HG03045 (cell line): Measurements from ENCODE around the gene MTA1.
A peak's percentile ranks its signal among the peaks of the same experiment; 100 is the strongest.

Experiments used
- ATAC-seq: cut with Tn5 transposase; IDR thresholded peaks from one replicate; pipeline ENCODE4 v1.9.1; 2021; ENCODE audit warnings: mild to moderate bottlenecking, moderate library complexity; ENCODE audit not compliant: unreplicated experiment

Gene MTA1

GRCh38 chr14:105386581-105387529 is 32.8 kb upstream of the MTA1 start:
- ATAC-seq = no peak

DNA sequence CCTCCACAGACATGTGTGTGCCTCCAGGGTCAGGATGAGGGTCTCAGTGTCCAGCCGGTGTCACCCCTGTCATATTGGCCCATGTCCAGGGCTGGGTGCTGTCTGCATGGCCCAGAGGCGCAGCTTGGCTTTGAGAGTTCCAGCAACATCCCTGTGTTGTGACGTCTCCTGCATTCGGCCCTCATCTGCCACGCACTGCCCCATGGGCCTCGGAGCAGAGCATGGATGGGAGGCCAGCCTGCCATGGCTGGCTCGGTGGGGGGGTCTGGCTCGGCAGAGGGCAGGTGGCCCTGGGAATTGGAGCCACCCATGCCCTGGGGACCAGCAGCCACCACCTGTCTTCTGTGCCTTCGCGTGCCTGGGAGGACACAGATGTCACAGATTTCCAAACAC is 32.1 kb upstream of the MTA1 start:
- no peak for ATAC-seq

DNA sequence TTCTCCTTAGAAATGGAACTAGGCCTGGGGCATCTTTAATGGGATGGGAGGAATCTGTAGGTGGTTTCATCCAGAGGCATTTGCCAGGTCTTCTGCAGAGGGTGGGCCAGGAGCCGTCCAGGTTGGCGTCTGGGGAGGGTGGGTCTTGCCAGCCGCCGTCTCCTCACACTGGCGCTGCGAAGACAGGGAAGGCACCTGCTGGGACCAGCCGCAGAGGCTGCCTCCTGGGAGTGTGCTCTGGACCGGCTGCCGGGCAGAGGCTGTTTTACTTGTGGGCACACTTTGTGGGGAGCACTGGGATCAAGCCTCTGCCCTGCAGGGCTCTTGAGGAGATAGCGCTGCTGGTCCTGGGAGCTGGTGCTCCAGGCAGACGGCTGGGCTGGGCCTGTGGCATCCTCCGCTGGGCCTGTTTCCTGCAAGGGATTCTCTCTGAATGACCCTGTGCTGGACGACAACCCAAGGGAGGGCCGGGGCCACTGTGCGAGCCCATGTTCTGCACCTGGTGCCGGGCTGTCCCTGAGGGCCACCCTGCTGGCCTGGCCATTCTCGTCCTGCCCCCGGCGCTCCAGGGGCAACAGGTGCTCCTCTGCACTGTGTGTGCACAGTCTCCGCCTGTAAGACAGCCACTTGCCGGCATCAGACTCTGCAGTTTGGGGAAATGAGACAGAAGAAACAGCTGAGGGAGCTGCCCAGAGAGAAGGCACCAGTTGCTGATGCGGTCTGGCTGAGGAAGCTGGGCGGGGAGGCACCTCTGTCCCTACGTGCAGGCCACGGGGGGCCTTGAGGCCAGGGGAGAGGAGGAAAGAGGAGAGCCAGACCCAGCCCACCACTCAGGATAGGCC is 31.3 kb upstream of the MTA1 start:
- ATAC-seq = no peak

GRCh38 chr14:105388976-105389375 is 30.7 kb upstream of the MTA1 start:
- ATAC-seq = no peak

DNA sequence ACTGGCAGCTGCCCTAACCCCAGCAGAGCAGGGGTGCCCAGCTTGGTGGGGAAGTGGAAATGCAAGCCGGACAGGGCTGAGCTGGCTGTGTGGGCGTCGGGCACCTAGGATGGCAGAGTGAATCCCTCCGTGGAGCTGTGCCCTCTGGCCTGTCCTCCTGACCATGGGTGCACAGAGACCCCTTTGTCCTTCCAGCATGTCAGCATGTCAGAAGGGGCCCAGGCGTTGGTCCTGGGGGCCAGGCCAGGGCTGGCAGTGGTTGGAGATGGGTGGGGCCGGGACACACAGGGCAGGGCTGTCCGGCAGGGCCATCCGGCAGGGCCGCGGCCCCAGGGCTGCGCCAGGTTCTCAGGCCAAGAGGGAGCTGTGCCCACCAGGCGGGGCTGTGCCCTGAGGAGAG is 30.1 kb upstream of the MTA1 start:
- ATAC-seq = no peak

DNA sequence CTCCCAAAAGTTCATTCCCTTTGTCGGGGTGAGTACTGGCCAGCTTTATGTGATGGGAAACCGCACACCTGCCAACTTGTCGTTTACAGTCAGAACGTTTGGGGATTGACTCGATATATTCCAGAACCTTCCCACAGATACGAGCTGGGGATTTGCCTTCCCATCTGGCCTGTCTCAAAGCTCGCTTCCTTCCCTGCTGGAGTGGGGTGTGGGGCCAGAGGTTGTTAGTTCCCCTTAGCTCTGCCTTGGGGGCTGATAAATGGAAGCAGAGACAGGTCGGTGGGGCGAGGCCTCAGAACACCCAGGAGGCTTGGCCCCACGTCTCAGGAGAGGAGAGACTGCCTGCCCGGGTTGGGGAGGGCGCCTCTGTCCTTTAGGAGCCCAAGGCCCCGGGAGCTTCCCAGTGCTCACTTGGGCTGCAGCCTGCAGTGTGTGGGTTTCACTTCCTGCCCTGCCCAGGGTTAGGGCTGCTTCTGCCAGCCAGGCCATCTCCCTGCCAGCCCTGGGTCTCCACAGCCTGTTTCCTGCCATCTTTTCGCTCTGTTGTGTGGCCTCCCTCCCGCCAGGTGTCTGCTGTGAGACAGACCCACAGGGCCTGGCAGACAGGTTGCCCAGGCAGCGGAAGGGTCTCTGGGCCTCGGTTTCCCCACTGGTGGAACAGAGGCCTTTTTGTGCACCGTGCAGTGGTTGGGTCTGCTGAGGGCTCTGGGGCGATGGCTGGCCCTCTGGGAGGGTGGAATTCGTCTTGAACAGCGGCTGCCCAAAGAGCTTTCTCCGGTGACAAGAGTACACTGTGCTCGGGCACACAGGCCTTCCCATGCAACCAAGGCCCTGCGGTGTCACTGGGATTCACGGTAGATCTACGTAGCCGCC is 29.4 kb upstream of the MTA1 start:
- ATAC-seq = no peak

DNA sequence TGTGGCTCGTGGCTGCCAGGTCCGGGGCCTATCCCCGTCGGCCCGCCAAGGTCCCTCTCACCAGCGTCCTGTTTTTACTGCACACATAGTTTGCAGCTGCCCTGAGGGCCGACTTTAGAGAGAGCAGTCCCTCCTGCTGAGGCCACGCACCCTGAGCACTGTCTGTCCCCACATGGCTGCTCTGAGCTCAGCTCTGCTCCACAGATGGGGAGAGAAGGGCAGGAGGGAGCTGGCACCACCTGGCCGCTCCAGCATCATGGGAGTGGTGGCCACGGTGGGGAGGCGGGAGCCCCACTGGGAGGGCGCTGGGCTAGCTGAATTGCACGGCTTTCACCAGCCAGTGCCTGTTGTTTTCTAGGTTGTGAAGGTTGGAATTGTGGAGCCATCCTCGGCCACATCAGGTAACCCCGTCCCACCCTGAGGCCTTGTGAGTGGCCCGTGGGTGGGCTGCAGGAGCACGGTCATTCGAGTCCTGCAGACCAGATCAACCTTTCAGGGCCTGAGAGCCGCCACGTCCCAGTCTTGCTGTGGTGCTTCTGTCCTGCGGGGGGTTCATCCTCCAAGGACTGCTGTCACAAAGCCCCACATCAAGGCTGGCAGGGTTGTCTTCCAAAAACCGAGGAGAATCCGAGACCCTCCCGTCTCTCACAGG is 28.7 kb upstream of the MTA1 start:
- no peak for ATAC-seq

DNA sequence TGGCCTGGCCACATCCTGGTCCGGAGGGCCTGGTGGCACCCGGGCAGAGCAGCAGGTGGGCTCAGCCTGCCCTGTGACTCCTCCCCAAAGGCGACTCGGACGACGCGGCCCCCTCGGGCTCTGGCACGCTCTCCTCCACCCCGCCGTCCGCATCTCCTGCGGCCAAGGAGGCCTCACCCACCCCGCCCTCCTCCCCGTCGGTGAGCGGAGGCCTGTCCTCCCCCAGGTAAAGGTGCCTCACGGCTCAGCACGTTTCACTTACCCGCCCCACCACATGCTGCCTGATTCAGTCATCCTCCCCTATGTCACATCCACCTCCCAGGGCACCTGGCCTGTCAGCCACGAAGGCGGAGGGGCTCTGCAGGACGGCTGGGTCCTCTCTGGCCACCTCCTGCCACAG is 28.1 kb upstream of the MTA1 start:
- no peak for ATAC-seq

- no peak for ATAC-seq
Observed at GRCh38 chr14:105392131-105393090, 27.2 kb upstream of the MTA1 start.

DNA sequence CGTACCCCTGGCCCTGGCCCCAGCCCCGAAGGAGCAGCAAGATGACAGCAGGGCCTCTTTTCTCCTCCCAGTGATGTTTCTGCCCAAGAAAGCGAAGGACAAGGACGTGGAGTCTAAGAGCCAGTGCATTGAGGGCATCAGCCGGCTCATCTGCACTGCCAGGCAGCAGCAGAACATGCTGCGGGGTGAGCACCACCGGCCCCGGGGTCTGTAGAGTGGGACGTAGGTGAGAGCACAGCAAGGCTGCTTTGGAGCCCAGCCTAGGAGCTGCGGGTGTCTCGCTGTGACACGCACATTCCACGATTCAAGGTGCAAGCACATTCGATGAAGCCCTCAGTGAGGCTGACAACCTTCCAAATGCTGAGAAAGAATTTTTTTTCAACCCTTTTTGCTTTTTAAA is 26.5 kb upstream of the MTA1 start:
- ATAC-seq = no peak

DNA sequence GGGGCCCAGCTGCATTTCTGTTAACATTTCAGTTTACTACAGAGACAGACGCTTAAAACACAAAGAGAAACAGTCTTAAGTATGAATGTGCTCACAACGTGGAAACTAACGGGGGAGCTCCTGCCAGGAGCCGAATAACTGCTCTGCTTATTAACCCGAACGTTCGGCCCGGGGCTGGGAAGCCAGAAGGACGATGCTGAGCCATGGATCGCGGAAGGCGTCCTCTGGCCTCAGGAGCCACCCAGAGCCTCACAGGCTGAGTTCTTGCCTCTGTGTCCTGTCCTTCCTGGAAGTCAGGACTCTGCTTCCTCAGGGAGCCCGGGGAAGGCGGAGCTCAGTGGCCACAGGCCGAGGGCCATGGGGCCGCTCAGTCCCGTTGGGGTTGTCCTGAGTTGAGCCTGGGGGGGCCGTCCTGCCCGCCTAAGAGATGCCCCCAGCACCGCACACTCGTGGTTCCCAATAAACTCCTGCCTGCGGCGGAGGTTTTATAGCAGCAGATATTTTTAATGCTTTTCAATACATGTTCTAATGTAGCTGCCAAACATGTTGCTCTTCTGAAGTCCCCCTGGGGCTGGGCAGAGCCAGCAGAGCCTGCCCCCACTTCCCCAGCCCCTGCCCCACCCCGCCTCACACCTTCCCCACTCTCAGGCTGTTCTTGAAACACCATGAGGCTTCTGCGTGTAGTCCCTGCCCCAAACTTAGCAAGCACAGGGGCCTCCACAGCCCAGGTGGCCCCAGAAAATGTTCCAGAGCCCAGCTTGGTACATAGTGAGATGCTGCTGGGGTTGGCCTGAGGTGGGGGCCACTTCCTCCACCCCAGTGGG is 24.7 kb upstream of the MTA1 start:
- ATAC-seq = no peak

DNA sequence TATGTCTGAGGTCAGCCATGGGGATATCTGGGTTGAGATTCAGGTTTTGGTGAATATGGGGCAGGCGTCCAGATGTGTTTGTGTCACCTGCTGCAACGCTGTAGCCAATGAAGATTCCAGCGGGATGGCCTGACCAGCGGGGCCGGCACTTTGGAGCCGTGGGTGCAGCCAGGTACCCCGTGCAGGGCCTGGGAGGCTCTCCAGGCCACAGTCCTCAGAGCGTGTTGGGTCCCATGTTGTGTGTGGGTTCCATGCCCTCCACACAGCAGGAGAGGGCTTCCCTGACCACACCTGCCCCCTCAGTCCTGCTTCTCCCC is 24.1 kb upstream of the MTA1 start:
- ATAC-seq = no peak

GRCh38 chr14:105397350-105397931 is 22.2 kb upstream of the MTA1 start:
- no peak for ATAC-seq

DNA sequence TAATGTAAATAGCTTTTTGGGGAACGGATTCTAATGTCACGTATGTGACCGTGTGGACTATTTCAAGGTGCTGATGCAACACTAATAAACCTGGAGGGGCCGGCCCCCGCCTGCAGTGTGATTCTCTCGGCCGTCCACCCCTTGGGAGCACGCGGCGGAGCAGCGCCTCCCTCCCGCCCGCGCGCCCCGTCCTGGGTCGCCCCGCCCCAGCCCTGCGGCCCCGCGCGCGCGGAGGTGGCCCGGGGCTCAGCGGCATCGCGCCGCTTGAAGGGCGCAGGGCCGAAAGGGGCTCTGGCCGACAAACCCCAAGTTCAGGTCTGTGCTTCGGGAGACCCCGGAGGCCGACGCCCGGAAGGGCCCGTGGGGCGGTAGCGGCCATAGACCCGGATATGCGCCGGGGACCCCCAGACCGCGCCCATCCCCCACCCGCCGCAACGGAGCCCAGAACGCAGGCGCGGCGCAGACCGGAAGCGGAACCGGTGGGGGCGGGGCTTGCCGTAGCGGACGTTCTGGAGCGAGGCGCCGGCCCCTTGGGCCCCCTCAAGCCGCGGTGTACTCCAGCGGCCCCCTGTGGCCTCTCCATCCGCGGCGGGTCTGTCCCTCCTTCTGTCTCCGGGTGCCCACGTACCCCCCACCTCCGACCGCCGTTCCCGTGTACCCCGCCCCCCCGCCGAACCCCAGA is 21.4 kb upstream of the MTA1 start, which contains the start of gene TEX22:
Gene TEX22, plus strand, starts transcription at position 495 of the 682 bp plus-strand sequence. CDS start 803 bp downstream, outside the sequence.
- peak; percentile 76 for ATAC-seq

DNA sequence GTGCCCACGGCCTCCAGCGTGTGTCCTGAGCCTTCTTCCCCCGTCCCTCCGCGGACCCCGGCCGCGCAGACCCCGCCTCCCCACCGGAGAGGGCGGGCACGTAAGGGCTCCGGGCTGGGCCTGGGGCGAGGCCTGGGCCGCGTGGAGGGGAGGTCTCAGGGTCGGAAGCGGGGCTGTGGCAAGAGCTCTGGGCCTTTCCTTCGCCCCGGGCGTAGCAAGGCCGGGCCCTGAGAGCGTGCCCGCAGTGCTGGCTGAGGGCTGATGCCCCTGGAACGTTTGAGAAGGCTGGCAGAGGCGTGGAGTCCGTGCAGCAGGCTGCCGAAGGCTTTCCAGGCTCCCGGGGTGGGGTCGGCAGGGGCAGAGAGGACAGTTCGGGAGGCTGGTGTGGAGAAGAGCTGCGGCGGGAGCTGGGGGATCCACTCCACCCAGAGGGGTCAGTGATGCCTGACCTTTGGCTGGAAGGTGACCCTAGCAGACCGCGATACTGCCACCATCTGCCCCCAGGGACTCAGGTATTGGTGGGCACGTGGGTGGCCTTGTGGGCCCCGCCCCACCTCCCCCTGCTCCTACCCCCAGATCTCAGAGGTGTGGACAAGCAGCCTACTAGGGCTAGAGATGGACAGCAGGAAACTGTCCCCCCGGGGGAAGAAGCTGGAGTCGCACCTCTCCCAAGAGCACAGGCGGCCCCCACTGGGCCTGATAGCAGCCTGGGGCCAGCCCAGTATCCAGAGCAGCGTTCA is 20.7 kb upstream of the MTA1 start:
- ATAC-seq = peak; percentile 47

GRCh38 chr14:105399466-105399775 is 20.2 kb upstream of the MTA1 start:
- ATAC-seq = no peak

GRCh38 chr14:105400016-105400415 is 19.6 kb upstream of the MTA1 start:
- ATAC-seq = no peak
